Stimulated activated naive CD8-positive, alpha-beta T cell treated with anti-CD3 and anti-CD28 coated beads, Interleukin-15, amount 100 ng/mL, for 72 hours (primary cell): ENCODE data around the gene TSHR.

Experiments
- ATAC-seq: fragments of 150-1000 bp; cut with Tn5 transposase; 2 replicates; pipeline ENCODE4 v1.10.0; 2021; ENCODE audit warnings: mild to moderate bottlenecking, moderate library complexity
- DNase-seq, 2 donors: peaks; one replicate each; pipeline ENCODE4 v3.0.0; 2021 to 2022
- H3K27ac Mint-ChIP-seq, 2 donors: one replicate each; pipeline ENCODE4 v1.8.0; 2022; ENCODE audit warnings: mild to moderate bottlenecking in 2 of 2, mixed read lengths in 2 of 2, moderate library complexity in 2 of 2
- H3K27me3 Mint-ChIP-seq: one replicate; pipeline ENCODE4 v1.8.0; 2022; ENCODE audit warnings: mixed read lengths
- H3K4me1 Mint-ChIP-seq: one replicate; pipeline ENCODE4 v1.8.0; 2022; ENCODE audit warnings: mild to moderate bottlenecking, mixed read lengths
- H3K4me3 Mint-ChIP-seq, 2 donors: one replicate each; pipeline ENCODE4 v1.8.0; 2022; ENCODE audit warnings: mild to moderate bottlenecking in 2 of 2, mixed read lengths in 2 of 2, moderate library complexity in 1 of 2
- H3K9me3 Mint-ChIP-seq, 2 donors: one replicate each; pipeline ENCODE4 v1.8.0; 2022; ENCODE audit warnings: mixed read lengths in 2 of 2

Gene TSHR

GRCh38 chr14:80965037-80965436 is 9.6 kb downstream of the TSHR start:
- DNase-seq, result no peak
- no peaks in the 10 kb centered on the region for H3K9me3 Mint-ChIP-seq
- H3K27me3 Mint-ChIP-seq, result peaks cover 19% of the 10 kb centered on the region
- ATAC-seq, result no peak
- no peak overlapping the region for H3K4me3 Mint-ChIP-seq
- H3K4me1 Mint-ChIP-seq, result peaks cover 5% of the 10 kb centered on the region
- H3K27ac Mint-ChIP-seq, result no peak overlapping the region

- Mint-ChIP-seq H3K9me3 (no peaks in the 10 kb centered on the region), H3K27me3 (peaks cover 32% of the 10 kb centered on the region), H3K27ac (no peak overlapping the region), H3K4me1 (peaks cover 18% of the 10 kb centered on the region), H3K4me3 (no peak overlapping the region)
- ATAC-seq (peak; percentile 39), DNase-seq (no peak)
Measured at GRCh38 chr14:80973931-80974641, 18.7 kb downstream of the TSHR start.

GRCh38 chr14:80974679-80975078 is 19.3 kb downstream of the TSHR start:
- no peak for DNase-seq

GRCh38 chr14:80977221-80977620 is 21.8 kb downstream of the TSHR start:
- Mint-ChIP-seq H3K4me3 (no peak overlapping the region), H3K27me3 (peaks cover 36% of the 10 kb centered on the region), H3K4me1 (peaks cover 18% of the 10 kb centered on the region), H3K27ac (no peak overlapping the region), H3K9me3 (no peaks in the 10 kb centered on the region)
- ATAC-seq, result peak; percentile 48
- DNase-seq, result no peak

More at GRCh38 chr14:80974679-80975078, 19.3 kb downstream of the TSHR start:
- H3K9me3 Mint-ChIP-seq, result no peaks in the 10 kb centered on the region
- no peak overlapping the region for H3K27ac Mint-ChIP-seq
- H3K4me1 Mint-ChIP-seq, result peaks cover 18% of the 10 kb centered on the region
- ATAC-seq, result no peak
- H3K27me3 Mint-ChIP-seq, result peaks cover 32% of the 10 kb centered on the region
- no peak overlapping the region for H3K4me3 Mint-ChIP-seq

GRCh38 chr14:80978403-80978802 is 23.0 kb downstream of the TSHR start:
- Mint-ChIP-seq H3K27me3 (peaks cover 30% of the 10 kb centered on the region), H3K27ac (no peak overlapping the region), H3K9me3 (no peaks in the 10 kb centered on the region), H3K4me1 (peaks cover 18% of the 10 kb centered on the region), H3K4me3 (no peak overlapping the region)
- peak in 1 of 2 donors; percentile 13 for DNase-seq
- peak; percentile 66 for ATAC-seq

- peaks cover 22% of the 10 kb centered on the region for H3K27me3 Mint-ChIP-seq
- no peak overlapping the region for H3K4me3 Mint-ChIP-seq
- no peak for DNase-seq
- no peak for ATAC-seq
- H3K9me3 Mint-ChIP-seq, result no peaks in the 10 kb centered on the region
- no peak overlapping the region for H3K27ac Mint-ChIP-seq
- H3K4me1 Mint-ChIP-seq, result peaks cover 18% of the 10 kb centered on the region
Measured at GRCh38 chr14:80979951-80980350, 24.5 kb downstream of the TSHR start.

GRCh38 chr14:80981156-80981555 is 25.7 kb downstream of the TSHR start:
- no peak for DNase-seq
- ATAC-seq, result no peak
- H3K4me1 Mint-ChIP-seq, result peaks cover 22% of the 10 kb centered on the region
- H3K4me3 Mint-ChIP-seq, result no peak overlapping the region
- H3K27ac Mint-ChIP-seq, result no peak overlapping the region
- no peaks in the 10 kb centered on the region for H3K9me3 Mint-ChIP-seq
- peaks cover 14% of the 10 kb centered on the region for H3K27me3 Mint-ChIP-seq

- H3K27me3 Mint-ChIP-seq, result peaks cover 14% of the 10 kb centered on the region
- no peak for DNase-seq
- ATAC-seq, result no peak
- no peak overlapping the region for H3K4me3 Mint-ChIP-seq
- peaks cover 25% of the 10 kb centered on the region for H3K4me1 Mint-ChIP-seq
- no peak overlapping the region for H3K27ac Mint-ChIP-seq
- H3K9me3 Mint-ChIP-seq, result no peaks in the 10 kb centered on the region
Measured at GRCh38 chr14:80981673-80982072, 26.3 kb downstream of the TSHR start.

GRCh38 chr14:80982711-80983110 is 27.3 kb downstream of the TSHR start:
- DNase-seq, result no peak
- Mint-ChIP-seq H3K27me3 (peaks cover 14% of the 10 kb centered on the region), H3K4me3 (no peak overlapping the region), H3K4me1 (peaks cover 20% of the 10 kb centered on the region), H3K27ac (no peak overlapping the region), H3K9me3 (no peaks in the 10 kb centered on the region)
- no peak for ATAC-seq

GRCh38 chr14:80987235-80988032 is 32.0 kb downstream of the TSHR start:
- H3K27ac Mint-ChIP-seq, result no peak overlapping the region
- no peaks in the 10 kb centered on the region for H3K9me3 Mint-ChIP-seq
- DNase-seq (peak; percentile 48 to 55), ATAC-seq (no peak)
- no peak overlapping the region for H3K4me3 Mint-ChIP-seq
- peaks cover 7% of the 10 kb centered on the region for H3K4me1 Mint-ChIP-seq
- H3K27me3 Mint-ChIP-seq, result peaks cover 14% of the 10 kb centered on the region

GRCh38 chr14:80988192-80988591 is 32.8 kb downstream of the TSHR start:
- ATAC-seq, result peak; percentile 16
- no peak for DNase-seq
- H3K27me3 Mint-ChIP-seq, result peaks cover 14% of the 10 kb centered on the region
- no peak overlapping the region for H3K4me3 Mint-ChIP-seq
- no peaks in the 10 kb centered on the region for H3K9me3 Mint-ChIP-seq
- peaks cover 7% of the 10 kb centered on the region for H3K4me1 Mint-ChIP-seq
- no peak overlapping the region for H3K27ac Mint-ChIP-seq

- peak; percentile 26 to 39 for DNase-seq
- ATAC-seq, result peak; percentile 98
- no peaks in the 10 kb centered on the region for H3K9me3 Mint-ChIP-seq
- no peak overlapping the region for H3K4me3 Mint-ChIP-seq
- peaks cover 9% of the 10 kb centered on the region for H3K27me3 Mint-ChIP-seq
- H3K4me1 Mint-ChIP-seq, result peaks cover 7% of the 10 kb centered on the region
- no peak overlapping the region for H3K27ac Mint-ChIP-seq
Measured at GRCh38 chr14:80988735-80989429, 33.5 kb downstream of the TSHR start.

- Mint-ChIP-seq H3K9me3 (no peaks in the 10 kb centered on the region), H3K4me1 (peaks cover 6% of the 10 kb centered on the region), H3K27me3 (peaks cover 35% of the 10 kb centered on the region), H3K27ac (no peak overlapping the region), H3K4me3 (no peak overlapping the region)
- DNase-seq (no peak), ATAC-seq (no peak)
Measured at GRCh38 chr14:80992580-80992979, 37.2 kb downstream of the TSHR start.

- Mint-ChIP-seq H3K27ac (no peak overlapping the region), H3K4me3 (peak overlapping the region in 1 of 2 donors; percentile 22), H3K27me3 (peaks cover 39% of the 10 kb centered on the region), H3K9me3 (no peaks in the 10 kb centered on the region), H3K4me1 (peaks cover 6% of the 10 kb centered on the region)
- DNase-seq (peak; percentile 24 to 33), ATAC-seq (peak; percentile 91)
Measured at GRCh38 chr14:80996049-80996901, 40.9 kb downstream of the TSHR start.

- Mint-ChIP-seq H3K27me3 (peaks cover 17% of the 10 kb centered on the region), H3K4me1 (peaks cover under 1% of the 10 kb centered on the region), H3K9me3 (no peaks in the 10 kb centered on the region), H3K27ac (no peak overlapping the region), H3K4me3 (no peak overlapping the region)
- DNase-seq (no peak), ATAC-seq (no peak)
Measured at GRCh38 chr14:81001447-81001846, 46.0 kb downstream of the TSHR start.
